D721Med (cell line): Measurements from ENCODE around the gene CYP19A1.
"Not testable (repeated sequence)": the region's sequence is repeated elsewhere in the genome, so short reads cannot be mapped to it uniquely, and the experiment has no call there.

Experiments
- DNase-seq: peaks from one replicate; pipeline ENCODE4 v3.0.0; 2011; ENCODE audit warnings: low spot score; ENCODE audit not compliant: insufficient read length
- FAIRE-seq: peaks from 2 replicates; lab custom pipeline; 2011; peaks lifted over from hg19 to GRCh38; lab: Jason Lieb, UNC
- CTCF ChIP-seq: IDR thresholded peaks from 2 replicates; pipeline ENCODE4 v1.5.1; 2012; ENCODE audit warnings: mild to moderate bottlenecking, control low read depth; ENCODE audit not compliant: insufficient read depth; ENCODE audit errors: missing control alignments

The CYP19A1 gene

GRCh38 chr15:51285399-51285798 is 53.0 kb downstream of the CYP19A1 start:
- FAIRE-seq (no peak), DNase-seq (no peak)
- TF ChIP-seq CTCF: no peak

GRCh38 chr15:51284871-51285270 is 53.5 kb downstream of the CYP19A1 start:
- TF ChIP-seq CTCF: no peak
- DNase-seq: no peak
- FAIRE-seq: no peak

GRCh38 chr15:51283026-51283425 is 55.4 kb downstream of the CYP19A1 start:
- TF ChIP-seq CTCF: no peak
- DNase-seq (no peak), FAIRE-seq (no peak)

GRCh38 chr15:51282241-51282640 is 56.2 kb downstream of the CYP19A1 start:
- DNase-seq, FAIRE-seq: not testable (repeated sequence)

GRCh38 chr15:51281368-51281967 is 56.9 kb downstream of the CYP19A1 start:
- FAIRE-seq (no peak), DNase-seq (peak; percentile 42)
- TF ChIP-seq CTCF: peak; percentile 80

- no peak for TF ChIP-seq CTCF
- FAIRE-seq (no peak), DNase-seq (no peak)
These were observed 57.6 kb downstream of the CYP19A1 start for GRCh38 chr15:51280838-51281237.

- DNase-seq: no peak
- FAIRE-seq: no peak
- no peak for TF ChIP-seq CTCF
These were observed 59.0 kb downstream of the CYP19A1 start for GRCh38 chr15:51279391-51279790.

GRCh38 chr15:51277101-51277500 is 61.3 kb downstream of the CYP19A1 start:
- DNase-seq (no peak), FAIRE-seq (no peak)
- TF ChIP-seq CTCF: no peak
